Neural progenitor cell (in vitro differentiated cells): ENCODE measurements around the gene PFKM.

ENCODE experiments used
- CTCF ChIP-seq: fragments of 200-600 bp; sonication (generic); IDR thresholded peaks from 2 replicates; pipeline ENCODE4 v1.5.1; 2017; ENCODE audit warnings: antibody characterized with exemption, mild to moderate bottlenecking
- EZH2 ChIP-seq: fragments of 200-600 bp; sonication (generic); IDR thresholded peaks from 2 replicates; pipeline ENCODE4 v1.6.1; 2017; ENCODE audit warnings: antibody characterized with exemption, mild to moderate bottlenecking, moderate library complexity
- EZH2phosphoT487 ChIP-seq: fragments of 200-600 bp; sonication (generic); IDR thresholded peaks from 2 replicates; pipeline ENCODE4 v1.6.1; 2017; ENCODE audit warnings: antibody characterized with exemption

- TF ChIP-seq CTCF (no peak), EZH2 (no peak), EZH2phosphoT487 (no peak)
Observed at GRCh38 chr12:48145981-48146380, 26.8 kb downstream of the PFKM start.
